AG10803 (cell line): ENCODE results near the gene AGAP1.
A peak's percentile ranks its signal among the peaks of the same experiment; 100 is the strongest.

Experiments
- DNase-seq: peaks from one replicate; pipeline ENCODE4 v3.0.0; 2010; ENCODE audit warnings: low read depth
- H3K4me3 ChIP-seq: 2 replicates; pipeline ENCODE4 v1.5.1; 2011; ENCODE audit warnings: mild to moderate bottlenecking, low read length, control low read depth
- CTCF ChIP-seq: conservative IDR thresholded peaks from 2 replicates; pipeline ENCODE4 v1.5.1; 2011; ENCODE audit warnings: mild to moderate bottlenecking, low read length, control low read depth, inconsistent platforms

The AGAP1 gene

GRCh38 chr2:236177604-236177966, 683.7 kb downstream of the AGAP1 start:
- DNase-seq = peak; percentile 47
- peak; percentile 38 for TF ChIP-seq CTCF

GRCh38 chr2:236177967-236178889, 684.4 kb downstream of the AGAP1 start:
- peak; percentile 79 for TF ChIP-seq CTCF
- peak overlapping the region; percentile 61 for H3K4me3 ChIP-seq
- peak; percentile 56 for DNase-seq

More at GRCh38 chr2:236177604-236177966, 683.7 kb downstream of the AGAP1 start:
- peak overlapping the region; percentile 10 for H3K4me3 ChIP-seq

- peak overlapping the region; percentile 61 for H3K4me3 ChIP-seq
- DNase-seq = no peak
- TF ChIP-seq CTCF = no peak
These were observed 685.0 kb downstream of the AGAP1 start for GRCh38 chr2:236178890-236179235.

DNA sequence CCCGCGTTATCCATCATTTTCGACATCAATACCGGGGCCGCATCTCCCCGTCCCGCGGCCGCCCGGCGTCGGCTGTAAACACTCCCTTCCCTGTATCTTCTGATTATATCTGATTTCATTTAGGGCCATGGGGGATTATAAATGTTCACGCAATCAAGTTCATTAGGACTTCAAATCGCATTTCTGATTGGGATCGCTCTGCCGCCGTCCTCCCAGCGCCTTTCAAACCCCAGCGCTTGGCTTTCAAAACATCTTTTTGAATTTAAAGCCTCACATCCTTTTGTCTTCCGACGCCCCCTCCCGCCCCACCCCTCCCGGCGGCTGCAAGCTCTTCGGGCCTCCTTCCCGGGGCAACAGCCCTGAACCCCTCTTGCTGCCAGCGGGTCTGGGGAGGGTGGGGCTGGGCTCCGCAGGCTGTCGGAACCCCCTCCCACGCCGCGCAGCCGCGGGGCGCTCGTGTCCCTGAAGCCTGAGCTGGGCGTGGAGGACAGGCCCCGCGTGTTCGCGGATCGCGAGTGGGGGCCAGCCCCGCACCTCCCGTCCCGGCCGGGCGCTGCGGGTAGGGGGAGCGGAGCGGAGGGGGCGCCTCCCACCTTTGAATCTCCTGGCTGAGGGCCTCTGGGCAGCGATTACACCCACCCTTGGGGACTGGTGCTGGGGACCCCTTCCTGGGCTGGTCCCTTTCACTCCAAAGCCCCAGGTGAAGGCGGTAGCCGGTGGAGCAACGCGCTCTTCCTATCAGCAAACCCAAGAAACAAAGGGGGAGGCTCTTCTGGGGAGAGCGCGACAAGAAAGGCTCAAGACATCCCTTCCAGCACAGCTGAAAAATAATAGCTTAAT, 685.6 kb downstream of the AGAP1 start:
- TF ChIP-seq CTCF = no peak
- peak overlapping the region; percentile 61 for H3K4me3 ChIP-seq

DNA sequence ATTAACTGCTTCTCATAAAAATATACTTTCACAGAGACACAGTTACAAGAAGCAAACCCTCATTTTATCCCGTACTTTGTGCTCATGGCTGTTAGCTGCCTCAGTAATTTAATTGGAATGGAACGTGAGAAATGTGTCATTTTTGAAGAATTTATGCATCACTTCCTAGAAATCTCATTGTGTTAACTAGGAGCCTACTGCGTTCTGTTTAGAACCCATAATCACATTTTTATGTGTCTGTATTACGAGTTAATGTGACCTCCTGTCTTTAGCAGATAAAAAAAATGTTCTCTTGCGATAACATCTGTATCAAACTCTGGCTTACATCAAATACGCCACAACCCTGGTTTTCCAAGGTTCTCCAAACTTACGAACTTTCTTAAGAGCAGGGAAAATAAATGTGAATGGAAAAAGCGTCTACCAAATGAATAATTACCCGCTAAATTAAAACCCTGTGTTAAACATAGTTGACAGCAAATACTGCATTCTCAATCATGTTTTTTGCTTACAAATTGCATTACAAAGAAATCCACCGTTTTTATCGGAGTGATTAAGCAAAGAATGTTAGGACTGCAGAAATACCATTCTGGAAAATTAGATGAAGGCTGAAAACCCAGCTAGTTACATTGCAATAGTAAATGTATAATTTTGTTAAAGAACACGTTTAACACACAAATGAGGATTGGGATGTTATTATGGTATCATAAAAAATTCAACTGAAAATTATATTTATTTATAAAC, 686.4 kb downstream of the AGAP1 start:
- peak overlapping the region; percentile 61 for H3K4me3 ChIP-seq
- peak; percentile 61 for DNase-seq
- TF ChIP-seq CTCF = no peak

More for the DNA sequence above, 685.6 kb downstream of the AGAP1 start:
- DNase-seq = no peak

DNA sequence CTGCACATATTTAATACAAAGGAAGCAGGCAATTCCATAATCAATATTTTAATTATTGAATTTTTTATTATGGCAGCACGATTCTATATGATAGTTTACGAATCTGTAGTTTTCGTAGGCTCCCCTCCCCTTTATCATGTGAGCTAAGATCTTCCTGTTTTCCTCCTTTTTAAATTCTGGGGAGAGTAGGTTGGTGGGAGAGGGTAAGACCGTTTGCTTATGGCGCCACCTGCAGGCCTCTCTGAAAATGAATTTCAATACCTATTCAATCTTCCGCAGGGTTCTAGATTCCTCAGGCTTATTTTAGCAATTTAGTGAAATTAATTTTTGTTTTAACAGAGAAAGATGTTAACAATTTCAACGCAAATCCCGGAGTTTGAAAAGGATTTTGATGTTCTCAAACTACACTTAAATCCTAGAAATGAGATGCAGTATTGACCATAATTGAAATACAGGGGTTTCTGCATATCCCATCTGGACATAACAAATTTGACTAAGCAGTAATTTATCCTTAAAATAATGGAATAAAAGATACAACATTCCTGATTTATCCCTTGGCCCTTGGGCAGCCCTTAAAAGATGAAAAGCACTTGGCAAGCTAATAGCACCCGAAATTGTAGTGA, 687.1 kb downstream of the AGAP1 start:
- peak; percentile 81 for TF ChIP-seq CTCF
- DNase-seq = peak; percentile 58
- H3K4me3 ChIP-seq = no peak overlapping the region
